Activated CD4-positive, alpha-beta T cell treated with anti-CD3 and anti-CD28 coated beads, Interleukin-2, amount 50 U/mL, for 16 hours (primary cell): Measurements from ENCODE around the gene KRT9.
"Not testable (repeated sequence)": the region's sequence is repeated elsewhere in the genome, so short reads cannot be mapped to it uniquely, and the experiment has no call there.

Source experiments
- DNase-seq: peaks from one replicate; pipeline ENCODE4 v3.0.0-alpha.2; 2020

KRT9 gene

GRCh38 chr17:41571561-41572434 is at the start of gene KRT9:
KRT9 (minus strand) TSS chr17:41572059; CDS start chr17:41571992, 67 bp downstream.
- DNase-seq, result no peak

GRCh38 chr17:41621435-41621817 is 49.6 kb upstream of the KRT9 start:
- not testable (repeated sequence) for DNase-seq

GRCh38 chr17:41620583-41621434 is 49.0 kb upstream of the KRT9 start:
- no peak for DNase-seq

GRCh38 chr17:41619927-41620582 is 48.2 kb upstream of the KRT9 start:
- not testable (repeated sequence) for DNase-seq

GRCh38 chr17:41619036-41619926 is 47.4 kb upstream of the KRT9 start:
- no peak for DNase-seq

- DNase-seq, result no peak
Observed at GRCh38 chr17:41618341-41619035, 46.6 kb upstream of the KRT9 start.

- DNase-seq, result no peak
Observed at GRCh38 chr17:41617698-41618097, 45.8 kb upstream of the KRT9 start.

GRCh38 chr17:41617136-41617535 is 45.3 kb upstream of the KRT9 start:
- no peak for DNase-seq

GRCh38 chr17:41616486-41616885 is 44.6 kb upstream of the KRT9 start:
- not testable (repeated sequence) for DNase-seq

- DNase-seq, result no peak
Observed at GRCh38 chr17:41615454-41615853, 43.6 kb upstream of the KRT9 start.

GRCh38 chr17:41614767-41615166 is 42.9 kb upstream of the KRT9 start:
- DNase-seq, result not testable (repeated sequence)

GRCh38 chr17:41614098-41614497 is 42.2 kb upstream of the KRT9 start:
- DNase-seq, result no peak

GRCh38 chr17:41613277-41614082 is 41.6 kb upstream of the KRT9 start:
- no peak for DNase-seq

- DNase-seq, result not testable (repeated sequence)
Observed at GRCh38 chr17:41612376-41613160, 40.7 kb upstream of the KRT9 start, which contains the start of gene KRT16. KRT16 (minus strand) TSS chr17:41612767; CDS start chr17:41612688, 79 bp downstream.

GRCh38 chr17:41610965-41611640 is 39.2 kb upstream of the KRT9 start:
- DNase-seq, result no peak

GRCh38 chr17:41610061-41610517 is 38.2 kb upstream of the KRT9 start:
- DNase-seq, result not testable (repeated sequence)

GRCh38 chr17:41606930-41607329 is 35.1 kb upstream of the KRT9 start:
- not testable (repeated sequence) for DNase-seq

GRCh38 chr17:41602524-41602923 is 30.7 kb upstream of the KRT9 start:
- no peak for DNase-seq

GRCh38 chr17:41600318-41600717 is 28.5 kb upstream of the KRT9 start:
- DNase-seq, result no peak
